GM21529 (cell line): ENCODE data around the gene GBP6.
"Not testable (repeated sequence)": the region's sequence is repeated elsewhere in the genome, so short reads cannot be mapped to it uniquely, and the experiment has no call there.

Source experiments
- ATAC-seq: cut with Tn5 transposase; IDR thresholded peaks from one replicate; pipeline ENCODE4 v1.9.1; 2021; ENCODE audit not compliant: unreplicated experiment

The GBP6 gene

GRCh38 chr1:89363638-89364536 lies at the start of gene GBP6:
TSS of gene GBP6 (plus strand) at chr1:89364059. CDS start at chr1:89368552, 4,493 bp downstream.
- peak; percentile 29 for ATAC-seq

- no peak for ATAC-seq
Measured at GRCh38 chr1:89322402-89322801, 41.5 kb upstream of the GBP6 start.

GRCh38 chr1:89331890-89332289 lies 32.0 kb upstream of the GBP6 start:
- ATAC-seq, result no peak

- ATAC-seq, result no peak
Measured at GRCh38 chr1:89332461-89332860, 31.4 kb upstream of the GBP6 start.

GRCh38 chr1:89335486-89335885 lies 28.4 kb upstream of the GBP6 start:
- ATAC-seq, result no peak

GRCh38 chr1:89337903-89338302 lies 26.0 kb upstream of the GBP6 start:
- no peak for ATAC-seq

- ATAC-seq, result no peak
Measured at GRCh38 chr1:89339039-89339438, 24.8 kb upstream of the GBP6 start.

- ATAC-seq, result not testable (repeated sequence)
Measured at GRCh38 chr1:89345479-89345878, 18.4 kb upstream of the GBP6 start.

- no peak for ATAC-seq
Measured at GRCh38 chr1:89347296-89347695, 16.6 kb upstream of the GBP6 start.

- ATAC-seq, result no peak
Measured at GRCh38 chr1:89350298-89350697, 13.6 kb upstream of the GBP6 start.

GRCh38 chr1:89351597-89352311 lies 12.1 kb upstream of the GBP6 start:
- ATAC-seq, result no peak

GRCh38 chr1:89352421-89352820 lies 11.4 kb upstream of the GBP6 start:
- ATAC-seq, result no peak

GRCh38 chr1:89354205-89354604 lies 9.7 kb upstream of the GBP6 start:
- ATAC-seq, result no peak

GRCh38 chr1:89355056-89355455 lies 8.8 kb upstream of the GBP6 start:
- no peak for ATAC-seq

GRCh38 chr1:89356658-89357400 lies 7.0 kb upstream of the GBP6 start:
- no peak for ATAC-seq

- peak; percentile 70 for ATAC-seq
Measured at GRCh38 chr1:89358287-89358893, 5.5 kb upstream of the GBP6 start.

- no peak for ATAC-seq
Measured at GRCh38 chr1:89360716-89361115, 3.1 kb upstream of the GBP6 start.

- no peak for ATAC-seq
Measured at GRCh38 chr1:89361681-89362080, 2.2 kb upstream of the GBP6 start.

GRCh38 chr1:89363196-89363595 lies 663 bp upstream of the GBP6 start:
- peak; percentile 92 for ATAC-seq

GRCh38 chr1:89364954-89365550 lies 1.2 kb downstream of the GBP6 start:
- no peak for ATAC-seq

GRCh38 chr1:89367221-89367620 lies 3.4 kb downstream of the GBP6 start:
- ATAC-seq, result no peak
